ENCODE measurements around the gene SFTA2.

GRCh38 chr6:30970946-30971345 is 39.0 kb upstream of the SFTA2 start:
- no peak for TF ChIP-seq TAF1 (IDR thresholded peaks at IDR 0.05; ENCODE audit: borderline replicate concordance, insufficient read depth, low read length)
- TF ChIP-seq POLR2AphosphoS5 (IDR thresholded peaks at IDR 0.05; ENCODE audit: low read depth, low read length), result no peak

All from PFSK-1 (cell line).